GM12878 (cell line): ENCODE results near the gene ACSM5.

Experiments used
- CHD4 ChIP-seq: fragments of 200-600 bp; sonication (generic); IDR thresholded peaks from 2 replicates; pipeline ENCODE4 v1.6.1; 2016; ENCODE audit warnings: mild to moderate bottlenecking
- CTCF ChIP-seq, 3 experiments: IDR thresholded peaks in 2 of 3; conservative IDR thresholded peaks in 1 of 3; 2 replicates each; pipeline ENCODE4 v1.5.1; 2011; ENCODE audit warnings: low read depth in 3 of 3, low read length in 3 of 3, mild to moderate bottlenecking in 3 of 3, control low read depth in 2 of 3, moderate library complexity in 2 of 3, inconsistent platforms in 1 of 3, mixed read lengths in 1 of 3; ENCODE audit not compliant: control insufficient read depth in 2 of 3, insufficient read depth in 1 of 3; ENCODE audit errors: extremely low read depth in 1 of 3
- EGR1 ChIP-seq, 2 experiments: IDR thresholded peaks; 1 replicate in 1 of 2; 2 replicates in 1 of 2; pipeline ENCODE4 v1.6.1; 2011 to 2012; ENCODE audit warnings: low read depth in 2 of 2, low read length in 2 of 2, borderline replicate concordance in 1 of 2, mild to moderate bottlenecking in 1 of 2, moderate library complexity in 1 of 2
- KDM1A ChIP-seq: fragments of 200-600 bp; sonication (generic); IDR thresholded peaks from 2 replicates; pipeline ENCODE4 v1.6.1; 2016; ENCODE audit warnings: borderline replicate concordance
- SIX5 ChIP-seq: IDR thresholded peaks from 2 replicates; pipeline ENCODE4 v1.6.1; 2011; ENCODE audit warnings: mild to moderate bottlenecking, low read depth, low read length, moderate library complexity; ENCODE audit not compliant: severe bottlenecking
- ZNF207 ChIP-seq: fragments of 450-650 bp; IDR thresholded peaks from 2 replicates; pipeline ENCODE4 v1.6.1; 2014; ENCODE audit warnings: antibody characterized with exemption, mild to moderate bottlenecking, borderline replicate concordance
- ZNF274 ChIP-seq: IDR thresholded peaks from one replicate; pipeline ENCODE4 v1.8.0; 2011; ENCODE audit not compliant: insufficient read length, insufficient read depth
- TF ChIP-seq, protein P1 (sequence below): fragments of 450-650 bp; IDR thresholded peaks from 2 replicates; pipeline ENCODE4 v1.6.1; 2017; ENCODE audit warnings: antibody characterized with exemption, mild to moderate bottlenecking, moderate library complexity
- TF ChIP-seq, protein P2 (sequence below): IDR thresholded peaks from 2 replicates; pipeline ENCODE4 v1.6.1; 2012; ENCODE audit warnings: low read depth, low read length, improper control_type of control experiment
- TF ChIP-seq, protein P3 (sequence below): IDR thresholded peaks from 2 replicates; pipeline ENCODE4 v1.6.1; 2012; ENCODE audit warnings: mild to moderate bottlenecking, low read depth, low read length

- no peak for TF ChIP-seq CTCF (IDR thresholded peaks at IDR 0.05 in 2 of 3, conservative IDR thresholded peaks at IDR 0.05 in 1 of 3; ENCODE audit: control insufficient read depth in 2 of 3, extremely low read depth in 1 of 3, insufficient read depth in 1 of 3, low read depth in 3 of 3, low read length in 3 of 3)
- no peak for TF ChIP-seq ZNF207
- no peak for TF ChIP-seq SIX5
- TF ChIP-seq, protein P1, sequence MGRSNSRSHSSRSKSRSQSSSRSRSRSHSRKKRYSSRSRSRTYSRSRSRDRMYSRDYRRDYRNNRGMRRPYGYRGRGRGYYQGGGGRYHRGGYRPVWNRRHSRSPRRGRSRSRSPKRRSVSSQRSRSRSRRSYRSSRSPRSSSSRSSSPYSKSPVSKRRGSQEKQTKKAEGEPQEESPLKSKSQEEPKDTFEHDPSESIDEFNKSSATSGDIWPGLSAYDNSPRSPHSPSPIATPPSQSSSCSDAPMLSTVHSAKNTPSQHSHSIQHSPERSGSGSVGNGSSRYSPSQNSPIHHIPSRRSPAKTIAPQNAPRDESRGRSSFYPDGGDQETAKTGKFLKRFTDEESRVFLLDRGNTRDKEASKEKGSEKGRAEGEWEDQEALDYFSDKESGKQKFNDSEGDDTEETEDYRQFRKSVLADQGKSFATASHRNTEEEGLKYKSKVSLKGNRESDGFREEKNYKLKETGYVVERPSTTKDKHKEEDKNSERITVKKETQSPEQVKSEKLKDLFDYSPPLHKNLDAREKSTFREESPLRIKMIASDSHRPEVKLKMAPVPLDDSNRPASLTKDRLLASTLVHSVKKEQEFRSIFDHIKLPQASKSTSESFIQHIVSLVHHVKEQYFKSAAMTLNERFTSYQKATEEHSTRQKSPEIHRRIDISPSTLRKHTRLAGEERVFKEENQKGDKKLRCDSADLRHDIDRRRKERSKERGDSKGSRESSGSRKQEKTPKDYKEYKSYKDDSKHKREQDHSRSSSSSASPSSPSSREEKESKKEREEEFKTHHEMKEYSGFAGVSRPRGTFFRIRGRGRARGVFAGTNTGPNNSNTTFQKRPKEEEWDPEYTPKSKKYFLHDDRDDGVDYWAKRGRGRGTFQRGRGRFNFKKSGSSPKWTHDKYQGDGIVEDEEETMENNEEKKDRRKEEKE: no peak
- TF ChIP-seq, protein P2, sequence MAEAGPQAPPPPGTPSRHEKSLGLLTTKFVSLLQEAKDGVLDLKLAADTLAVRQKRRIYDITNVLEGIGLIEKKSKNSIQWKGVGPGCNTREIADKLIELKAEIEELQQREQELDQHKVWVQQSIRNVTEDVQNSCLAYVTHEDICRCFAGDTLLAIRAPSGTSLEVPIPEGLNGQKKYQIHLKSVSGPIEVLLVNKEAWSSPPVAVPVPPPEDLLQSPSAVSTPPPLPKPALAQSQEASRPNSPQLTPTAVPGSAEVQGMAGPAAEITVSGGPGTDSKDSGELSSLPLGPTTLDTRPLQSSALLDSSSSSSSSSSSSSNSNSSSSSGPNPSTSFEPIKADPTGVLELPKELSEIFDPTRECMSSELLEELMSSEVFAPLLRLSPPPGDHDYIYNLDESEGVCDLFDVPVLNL: no peak
- TF ChIP-seq ZNF274: no peak
- TF ChIP-seq EGR1 (IDR thresholded peaks at IDR 0.05; ENCODE audit: borderline replicate concordance in 1 of 2, low read depth in 2 of 2, low read length in 2 of 2): no peak
- TF ChIP-seq, protein P3, sequence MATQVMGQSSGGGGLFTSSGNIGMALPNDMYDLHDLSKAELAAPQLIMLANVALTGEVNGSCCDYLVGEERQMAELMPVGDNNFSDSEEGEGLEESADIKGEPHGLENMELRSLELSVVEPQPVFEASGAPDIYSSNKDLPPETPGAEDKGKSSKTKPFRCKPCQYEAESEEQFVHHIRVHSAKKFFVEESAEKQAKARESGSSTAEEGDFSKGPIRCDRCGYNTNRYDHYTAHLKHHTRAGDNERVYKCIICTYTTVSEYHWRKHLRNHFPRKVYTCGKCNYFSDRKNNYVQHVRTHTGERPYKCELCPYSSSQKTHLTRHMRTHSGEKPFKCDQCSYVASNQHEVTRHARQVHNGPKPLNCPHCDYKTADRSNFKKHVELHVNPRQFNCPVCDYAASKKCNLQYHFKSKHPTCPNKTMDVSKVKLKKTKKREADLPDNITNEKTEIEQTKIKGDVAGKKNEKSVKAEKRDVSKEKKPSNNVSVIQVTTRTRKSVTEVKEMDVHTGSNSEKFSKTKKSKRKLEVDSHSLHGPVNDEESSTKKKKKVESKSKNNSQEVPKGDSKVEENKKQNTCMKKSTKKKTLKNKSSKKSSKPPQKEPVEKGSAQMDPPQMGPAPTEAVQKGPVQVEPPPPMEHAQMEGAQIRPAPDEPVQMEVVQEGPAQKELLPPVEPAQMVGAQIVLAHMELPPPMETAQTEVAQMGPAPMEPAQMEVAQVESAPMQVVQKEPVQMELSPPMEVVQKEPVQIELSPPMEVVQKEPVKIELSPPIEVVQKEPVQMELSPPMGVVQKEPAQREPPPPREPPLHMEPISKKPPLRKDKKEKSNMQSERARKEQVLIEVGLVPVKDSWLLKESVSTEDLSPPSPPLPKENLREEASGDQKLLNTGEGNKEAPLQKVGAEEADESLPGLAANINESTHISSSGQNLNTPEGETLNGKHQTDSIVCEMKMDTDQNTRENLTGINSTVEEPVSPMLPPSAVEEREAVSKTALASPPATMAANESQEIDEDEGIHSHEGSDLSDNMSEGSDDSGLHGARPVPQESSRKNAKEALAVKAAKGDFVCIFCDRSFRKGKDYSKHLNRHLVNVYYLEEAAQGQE: no peak
- no peak for TF ChIP-seq KDM1A
- TF ChIP-seq CHD4: no peak
Measured at GRCh38 chr16:20388854-20389253, 20.5 kb upstream of the ACSM5 start.
